Breast epithelium (tissue), 4 donors: ENCODE data around the gene NSMF. TPM values are rescaled to one million over a fixed set of nuclear protein-coding genes. Genes with fewer than 3 reads are reported as not detected.

Source experiments
- DNase-seq, 2 donors: peaks; one replicate each; pipeline ENCODE4 v3.0.0-alpha.2; 2019; ENCODE audit warnings: low spot score in 2 of 2
- H3K27ac ChIP-seq, 2 donors: fragments of 200-600 bp; sonication (generic) in 1 of 2; one replicate each; pipeline ENCODE4 v1.5.1; 2016 to 2019; ENCODE audit warnings: mild to moderate bottlenecking in 1 of 2
- H3K27me3 ChIP-seq, 2 donors: fragments of 200-600 bp; sonication (generic) in 1 of 2; one replicate each; pipeline versions ENCODE4 v1.5.1 to v1.6.0; 2017 to 2019; ENCODE audit warnings: control low read depth in 1 of 2, mild to moderate bottlenecking in 1 of 2
- H3K36me3 ChIP-seq: fragments of 200-600 bp; one replicate; pipeline ENCODE4 v1.5.1; 2019
- H3K4me1 ChIP-seq, 2 donors: fragments of 200-600 bp; sonication (generic); one replicate each; pipeline ENCODE4 v1.5.1; 2016 to 2019; ENCODE audit warnings: control low read depth in 1 of 2
- H3K4me3 ChIP-seq, 3 donors: fragments of 200-600 bp; sonication (generic); 1 replicate in 2 of 3; 2 replicates in 1 of 3; pipeline ENCODE4 v1.5.1; 2016 to 2019; ENCODE audit warnings: mild to moderate bottlenecking in 3 of 3, moderate library complexity in 2 of 3
- H3K9me3 ChIP-seq, 2 donors: fragments of 200-600 bp; sonication (generic) in 1 of 2; one replicate each; pipeline ENCODE4 v1.5.1; 2016 to 2019; ENCODE audit warnings: control low read depth in 1 of 2
- CTCF ChIP-seq, 3 donors: fragments of 450-650 bp; IDR thresholded peaks; one replicate each; pipeline ENCODE4 v1.5.1; 2016 to 2017; ENCODE audit warnings: antibody characterized with exemption in 3 of 3, mild to moderate bottlenecking in 3 of 3, moderate library complexity in 3 of 3
- POLR2A ChIP-seq: fragments of 450-650 bp; IDR thresholded peaks from one replicate; pipeline ENCODE4 v1.6.1; 2016; ENCODE audit warnings: antibody characterized with exemption, mild to moderate bottlenecking, moderate library complexity
- POLR2AphosphoS5 ChIP-seq, 3 donors: sonication (generic); formaldehyde crosslinking; IDR thresholded peaks; one replicate each; pipeline ENCODE4 v1.6.1; 2017; ENCODE audit warnings: antibody characterized with exemption in 3 of 3
- intact Hi-C: fragments of 100-400 bp; cut with DNase I; formaldehyde crosslinking; loops from one replicate; pipeline ENCODE4 v1.15.1; 2023; ENCODE audit warnings: low total_unique reads
- total RNA-seq, 3 donors: library from RNA; depleted of rRNA; stranded (reverse); fragments of >200 nt; gene quantifications; one replicate each; pipeline ENCODE4 v1.1.0, GENCODE V29; 2016

The NSMF gene
- total RNA-seq, 3 donors from 2014 or later = 30.9 to 38.4 (median 37.4) TPM

- Histone ChIP-seq H3K27me3 (no peaks in the 10 kb centered on the region), H3K36me3 (no peaks in the 10 kb centered on the region), H3K9me3 (no peaks in the 10 kb centered on the region), H3K27ac (peak overlapping the region in 1 of 2 donors; percentile 73), H3K4me1 (peaks cover 3 to 8% of the 10 kb centered on the region in 2 donors), H3K4me3 (no peak overlapping the region)
- no peak for DNase-seq
- TF ChIP-seq POLR2A (no peak), POLR2AphosphoS5 (IDR thresholded peaks at IDR 0.05) (no peak), CTCF (IDR thresholded peaks at IDR 0.05) (no peak)
- intact Hi-C loops = no loop called here
These were observed 43.7 kb downstream of the NSMF start for GRCh38 chr9:137415451-137415850.

- H3K36me3 ChIP-seq = no peaks in the 10 kb centered on the region
- peaks cover 3 to 10% of the 10 kb centered on the region in 2 donors for H3K4me1 ChIP-seq
- no peaks in the 10 kb centered on the region for H3K27me3 ChIP-seq
- peak overlapping the region; percentile 92 for H3K27ac ChIP-seq
- intact Hi-C loops = no loop called here
- H3K4me3 ChIP-seq = no peak overlapping the region
- no peak for DNase-seq
- TF ChIP-seq CTCF (IDR thresholded peaks at IDR 0.05) (no peak), POLR2AphosphoS5 (IDR thresholded peaks at IDR 0.05) (no peak), POLR2A (no peak)
- H3K9me3 ChIP-seq = no peaks in the 10 kb centered on the region
These were observed 46.7 kb downstream of the NSMF start for GRCh38 chr9:137412431-137412830.

- H3K9me3 ChIP-seq = no peaks in the 10 kb centered on the region
- peaks cover 9 to 13% of the 10 kb centered on the region in 2 donors for H3K4me1 ChIP-seq
- TF ChIP-seq POLR2AphosphoS5 (IDR thresholded peaks at IDR 0.05) (peak in 2 of 3 donors; percentile 33 to 38), POLR2A (no peak), CTCF (IDR thresholded peaks at IDR 0.05) (no peak)
- H3K4me3 ChIP-seq = peak overlapping the region in 2 of 3 donors; percentile 26 to 54
- peak overlapping the region; percentile 92 for H3K27ac ChIP-seq
- H3K36me3 ChIP-seq = no peaks in the 10 kb centered on the region
- no peaks in the 10 kb centered on the region for H3K27me3 ChIP-seq
- DNase-seq = peak; percentile 90 to 92
- intact Hi-C loops = no loop called here
These were observed 47.3 kb downstream of the NSMF start for GRCh38 chr9:137411645-137412380.

GRCh38 chr9:137411260-137411644 lies 47.9 kb downstream of the NSMF start:
- Histone ChIP-seq H3K27me3 (no peaks in the 10 kb centered on the region), H3K4me1 (peaks cover 12 to 18% of the 10 kb centered on the region in 2 donors), H3K4me3 (peak overlapping the region in 2 of 3 donors; percentile 26 to 54), H3K9me3 (no peaks in the 10 kb centered on the region), H3K27ac (peak overlapping the region; percentile 92), H3K36me3 (no peaks in the 10 kb centered on the region)
- intact Hi-C loops = no loop called here
- no peak for TF ChIP-seq POLR2A
- no peak for TF ChIP-seq POLR2AphosphoS5 (IDR thresholded peaks at IDR 0.05)
- no peak for TF ChIP-seq CTCF (IDR thresholded peaks at IDR 0.05)
- no peak for DNase-seq

GRCh38 chr9:137410891-137411249 lies 48.3 kb downstream of the NSMF start:
- H3K9me3 ChIP-seq = no peaks in the 10 kb centered on the region
- peak overlapping the region in 1 of 3 donors; percentile 54 for H3K4me3 ChIP-seq

More at GRCh38 chr9:137410891-137411249, 48.3 kb downstream of the NSMF start:
- H3K27me3 ChIP-seq = no peaks in the 10 kb centered on the region
- peak overlapping the region; percentile 92 for H3K27ac ChIP-seq
- H3K36me3 ChIP-seq = no peaks in the 10 kb centered on the region
- TF ChIP-seq POLR2AphosphoS5 (IDR thresholded peaks at IDR 0.05) = no peak
- H3K4me1 ChIP-seq = peaks cover 12 to 19% of the 10 kb centered on the region in 2 donors
- intact Hi-C loops = no loop called here
- DNase-seq = no peak
